HG02588 (cell line): ENCODE data around the gene PACSIN3.
"Not testable (repeated sequence)": the region's sequence is repeated elsewhere in the genome, so short reads cannot be mapped to it uniquely, and the experiment has no call there.

Experiments
- ATAC-seq: cut with Tn5 transposase; IDR thresholded peaks from one replicate; pipeline ENCODE4 v1.9.1; 2021; ENCODE audit warnings: mild to moderate bottlenecking, moderate library complexity; ENCODE audit not compliant: unreplicated experiment

Gene PACSIN3

GRCh38 chr11:47186076-47186699, at the start of gene PACSIN3:
TSS of gene PACSIN3 (minus strand) at chr11:47186434. CDS start at chr11:47182727, 3,707 bp downstream.
- peak; percentile 59 for ATAC-seq

- ATAC-seq: no peak
These were observed 48.9 kb upstream of the PACSIN3 start for GRCh38 chr11:47235163-47235562.

DNA sequence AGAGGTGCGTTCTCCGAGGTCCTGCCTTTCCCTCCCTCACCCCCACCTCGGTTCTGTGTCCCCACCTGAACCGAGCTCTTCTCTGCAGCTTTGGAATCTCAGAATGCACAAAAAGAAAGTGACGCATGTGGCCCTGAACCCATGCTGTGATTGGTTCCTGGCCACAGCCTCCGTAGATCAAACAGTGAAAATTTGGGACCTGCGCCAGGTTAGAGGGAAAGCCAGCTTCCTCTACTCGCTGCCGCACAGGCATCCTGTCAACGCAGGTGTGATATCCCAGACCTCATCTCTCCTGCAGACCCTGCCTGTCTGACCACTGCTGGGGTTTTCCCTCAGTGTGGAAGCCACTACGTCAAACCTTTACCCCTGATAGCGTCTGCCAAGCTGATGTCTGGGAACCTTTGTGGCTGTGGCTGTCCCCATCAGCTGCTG, 48.5 kb upstream of the PACSIN3 start:
- ATAC-seq: no peak

DNA sequence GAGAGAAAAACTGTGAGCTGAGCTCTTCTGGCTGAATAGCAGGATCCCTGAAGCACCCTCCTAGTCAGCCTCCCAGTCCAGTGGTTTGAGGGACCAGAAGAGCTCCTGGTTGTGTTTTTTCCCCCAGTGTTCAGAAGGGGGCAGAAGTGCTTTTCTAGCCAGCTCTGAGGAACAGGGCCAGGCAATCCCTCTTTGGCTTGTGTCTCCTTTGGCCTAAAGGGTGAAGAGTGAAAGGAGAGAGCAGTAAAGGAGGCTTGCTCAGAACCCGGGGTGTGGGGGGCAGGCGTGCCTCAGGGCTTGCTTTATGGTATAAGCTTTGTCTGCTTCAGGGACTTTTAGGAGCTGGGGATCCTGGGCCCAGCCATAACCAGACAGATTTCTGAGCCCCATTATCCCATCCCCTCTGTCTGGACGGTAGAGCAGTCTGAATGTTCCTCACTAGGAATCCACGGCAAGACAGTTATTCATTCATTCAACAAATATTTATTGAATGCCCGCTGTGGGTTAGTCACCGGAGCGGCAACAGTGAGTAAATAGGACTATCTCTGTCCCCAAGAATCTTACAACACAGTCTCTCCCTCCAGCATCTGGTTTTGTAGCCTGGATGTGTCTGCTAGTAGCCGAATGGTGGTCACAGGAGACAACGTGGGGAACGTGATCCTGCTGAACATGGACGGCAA, 47.9 kb upstream of the PACSIN3 start:
- ATAC-seq: no peak

DNA sequence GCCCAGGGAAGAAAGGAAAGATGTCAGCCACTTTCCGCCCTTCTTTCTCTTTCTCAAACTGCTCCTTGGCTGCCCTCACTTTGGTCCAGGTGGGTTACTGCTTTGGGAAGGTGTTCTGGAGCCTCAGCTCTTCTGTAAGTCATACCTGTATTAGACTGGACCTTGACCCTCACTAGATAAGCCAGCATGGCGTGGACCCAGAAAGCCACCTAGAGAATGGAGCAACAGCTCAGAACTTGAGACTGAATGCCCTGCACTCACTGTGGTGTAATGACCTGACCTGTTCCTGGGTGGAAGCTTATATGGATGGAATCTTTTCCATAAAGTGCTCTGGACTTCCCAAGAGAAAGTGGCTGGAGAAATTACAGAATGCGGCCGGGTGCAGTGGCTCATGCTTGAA, 46.8 kb upstream of the PACSIN3 start:
- no peak for ATAC-seq

GRCh38 chr11:47229161-47229560, 42.9 kb upstream of the PACSIN3 start:
- no peak for ATAC-seq

DNA sequence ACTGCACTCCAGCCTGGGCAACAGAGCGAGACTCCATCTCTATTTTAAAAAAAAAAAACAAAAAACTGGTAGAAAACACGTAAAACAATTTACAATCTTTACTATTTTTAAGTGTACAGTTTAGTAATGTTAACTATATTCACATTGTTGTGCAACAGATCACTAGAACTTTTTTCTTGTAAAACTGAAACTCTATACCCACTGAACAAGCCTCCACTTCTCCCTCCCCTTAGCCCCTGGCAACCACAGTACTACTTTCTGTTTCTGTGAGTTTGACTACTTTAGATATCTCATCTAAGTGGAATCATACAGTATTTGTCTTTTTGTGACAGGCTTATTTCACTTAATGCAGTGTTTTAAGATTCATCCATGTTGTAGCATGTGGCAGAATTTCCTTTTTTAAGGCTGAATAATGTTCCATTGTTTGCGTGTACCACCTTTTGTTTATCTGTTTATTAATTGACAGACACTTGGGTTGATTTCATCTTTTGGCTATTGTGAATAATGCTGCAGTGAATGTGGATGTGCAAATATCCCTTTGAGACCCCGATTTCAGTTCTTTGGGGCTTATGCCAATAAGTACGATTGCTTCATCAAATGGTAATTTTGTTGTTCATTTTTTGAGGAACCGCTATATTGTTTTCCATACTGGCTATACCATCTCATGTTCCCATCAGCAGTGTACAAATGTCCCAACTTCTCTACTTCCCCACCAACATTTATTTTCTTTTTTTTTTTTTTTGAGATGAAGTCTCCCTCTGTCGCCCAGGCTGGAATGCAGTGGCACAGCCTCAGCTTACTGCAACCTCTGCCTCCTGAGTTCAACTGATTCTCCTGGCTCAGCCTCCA, 39.5 kb upstream of the PACSIN3 start:
- ATAC-seq: peak; percentile 85

- ATAC-seq: no peak
These were observed 36.5 kb upstream of the PACSIN3 start for GRCh38 chr11:47222696-47223095.

GRCh38 chr11:47220401-47220821, 34.2 kb upstream of the PACSIN3 start:
- no peak for ATAC-seq

DNA sequence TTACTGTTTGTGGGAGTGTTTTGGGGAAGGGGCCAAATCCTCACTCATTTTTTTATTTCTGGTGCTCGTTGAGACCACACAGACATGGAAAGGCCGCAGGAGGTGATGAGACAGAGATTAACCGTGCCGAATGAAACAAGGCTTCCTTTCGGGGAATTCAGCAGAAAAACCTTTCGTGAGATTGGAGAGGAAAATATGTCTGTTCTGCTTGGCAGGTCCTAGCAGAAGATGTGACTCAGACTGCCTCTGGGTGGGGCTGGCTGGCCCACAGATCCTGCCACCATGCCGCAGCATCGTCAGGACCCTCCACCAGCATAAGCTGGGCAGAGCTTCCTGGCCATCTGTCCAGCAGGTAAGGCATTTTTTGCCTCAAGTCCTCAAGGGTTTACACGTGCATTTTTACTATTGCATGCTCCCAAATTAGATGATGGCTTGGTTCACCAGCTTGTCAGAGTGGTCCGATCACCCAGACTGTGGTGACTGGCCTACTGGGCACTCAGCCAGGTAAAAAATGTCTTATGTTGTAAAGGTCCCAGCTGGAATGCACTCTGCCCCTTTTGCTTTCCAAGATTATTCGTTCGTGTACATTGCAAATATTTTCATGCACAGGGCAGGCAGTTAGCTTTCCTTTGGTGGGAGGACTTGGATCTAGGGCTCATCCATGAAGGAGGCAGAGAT, 30.0 kb upstream of the PACSIN3 start:
- peak; percentile 32 for ATAC-seq

DNA sequence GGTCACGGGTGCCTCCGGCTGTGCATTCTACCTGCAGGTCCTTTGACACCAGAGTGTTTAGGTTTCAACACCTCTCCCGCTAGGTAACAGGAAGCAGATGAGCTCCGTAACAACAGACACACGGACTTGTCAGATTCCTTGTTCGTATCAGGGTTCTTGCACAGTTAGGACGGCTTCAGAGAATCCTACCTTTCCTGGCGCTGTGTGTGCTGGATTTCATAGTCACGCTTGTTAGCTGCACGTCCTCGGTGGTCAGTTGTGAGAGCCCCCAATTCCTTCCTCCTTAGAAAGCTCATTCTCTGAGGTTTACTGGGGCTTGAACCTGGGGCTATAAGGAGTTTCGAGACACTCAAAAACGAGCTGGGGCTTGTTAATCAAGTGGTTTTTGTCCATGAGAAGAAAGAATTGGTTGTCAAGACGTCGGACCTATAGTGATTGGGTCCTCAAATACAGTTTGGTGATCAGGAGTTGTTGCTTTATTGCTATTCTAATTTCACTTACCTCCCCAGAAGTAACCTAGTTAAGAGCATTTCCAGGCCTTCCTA, 29.2 kb upstream of the PACSIN3 start:
- no peak for ATAC-seq

DNA sequence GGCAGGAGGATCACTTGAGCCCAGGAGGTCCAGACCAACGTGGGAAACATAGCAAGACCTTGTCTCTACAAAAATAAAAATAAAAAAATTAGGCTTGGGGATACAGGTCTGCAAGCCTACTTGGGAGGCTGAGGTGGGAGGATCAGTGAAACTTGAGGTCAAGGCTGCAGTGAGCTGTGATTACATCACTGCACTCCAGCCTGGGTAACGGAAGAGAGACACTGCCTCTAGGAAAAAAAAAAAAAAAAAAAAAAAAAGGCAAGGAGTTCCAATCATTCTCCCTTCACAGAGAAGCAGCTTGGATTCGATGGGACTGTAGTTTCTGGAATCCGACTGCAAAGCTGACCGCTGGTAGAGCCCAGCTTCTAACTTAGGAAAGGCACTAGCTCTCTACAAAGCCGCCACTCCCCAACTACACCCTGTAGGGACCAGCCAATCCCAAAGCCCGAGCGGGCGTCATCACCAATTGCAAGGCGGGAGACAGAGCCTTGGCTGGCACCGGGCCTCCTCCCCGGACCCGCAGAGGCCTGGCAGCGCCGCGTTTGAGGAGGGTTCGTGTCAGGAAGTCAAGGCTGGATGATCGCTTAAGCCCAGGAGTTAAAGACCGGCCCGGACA, 27.8 kb upstream of the PACSIN3 start:
- ATAC-seq: peak; percentile 64

GRCh38 chr11:47212938-47213337, 26.7 kb upstream of the PACSIN3 start:
- no peak for ATAC-seq

DNA sequence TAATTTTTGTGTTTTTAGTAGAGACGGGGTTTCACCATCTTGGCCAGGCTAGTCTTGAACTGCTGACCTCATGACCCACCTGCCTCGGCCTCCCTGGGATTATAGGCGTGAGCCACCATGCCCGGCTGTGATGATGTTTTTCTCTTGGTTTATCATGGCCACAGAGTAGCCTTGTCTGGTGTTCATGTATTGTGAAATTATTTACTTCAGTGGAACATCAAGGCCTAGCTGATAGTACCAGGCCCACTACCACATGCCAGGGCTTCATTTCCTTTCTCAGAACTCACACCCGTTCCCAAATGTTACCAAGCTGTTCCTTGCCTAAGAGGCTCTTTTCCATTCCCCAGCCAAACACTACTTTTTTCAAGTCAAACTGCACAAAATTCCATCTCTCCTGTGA, 22.4 kb upstream of the PACSIN3 start:
- ATAC-seq: no peak

- ATAC-seq: not testable (repeated sequence)
These were observed 21.8 kb upstream of the PACSIN3 start for GRCh38 chr11:47208008-47208552.

GRCh38 chr11:47207459-47207858, 21.2 kb upstream of the PACSIN3 start:
- no peak for ATAC-seq

DNA sequence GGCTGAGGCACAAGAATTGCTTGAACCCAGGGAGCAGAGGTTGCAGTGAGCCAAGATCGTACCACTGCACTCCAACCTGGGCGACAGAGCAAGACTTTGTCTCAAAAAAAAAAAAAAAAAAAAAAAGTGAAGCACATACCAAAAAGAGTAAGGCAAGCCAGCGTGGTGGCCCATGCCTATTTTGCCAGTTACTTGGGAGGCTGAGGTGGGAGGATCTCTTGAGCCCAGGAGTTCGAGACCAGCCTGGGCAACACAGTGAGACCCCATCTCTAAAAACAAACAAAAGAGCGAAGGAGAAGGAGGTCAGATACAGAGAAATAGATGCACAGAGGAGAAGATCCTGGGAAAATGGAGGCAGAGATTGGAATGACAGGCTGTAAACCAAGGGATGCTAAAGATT, 20.3 kb upstream of the PACSIN3 start:
- not testable (repeated sequence) for ATAC-seq

- ATAC-seq: no peak
These were observed 18.4 kb upstream of the PACSIN3 start for GRCh38 chr11:47204637-47204989.

DNA sequence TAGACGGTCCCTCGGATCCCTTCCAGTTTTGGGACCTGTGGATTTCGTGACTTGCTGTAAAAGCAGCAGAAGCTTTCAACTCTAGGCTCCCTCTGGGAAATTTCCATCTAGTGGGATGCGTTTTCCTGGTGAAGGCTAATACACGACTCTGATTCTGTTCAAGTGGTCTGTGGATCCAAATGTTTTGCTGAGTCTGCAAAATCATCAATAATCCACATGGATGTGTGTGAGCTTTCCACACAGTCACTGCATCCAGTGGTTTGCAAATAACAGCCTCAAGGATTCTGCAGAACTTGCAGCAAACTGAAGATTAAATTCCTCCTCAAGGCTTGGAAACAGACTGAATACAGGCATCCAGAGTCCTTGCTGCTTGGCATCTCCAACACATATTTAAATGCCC, 16.3 kb upstream of the PACSIN3 start:
- no peak for ATAC-seq

DNA sequence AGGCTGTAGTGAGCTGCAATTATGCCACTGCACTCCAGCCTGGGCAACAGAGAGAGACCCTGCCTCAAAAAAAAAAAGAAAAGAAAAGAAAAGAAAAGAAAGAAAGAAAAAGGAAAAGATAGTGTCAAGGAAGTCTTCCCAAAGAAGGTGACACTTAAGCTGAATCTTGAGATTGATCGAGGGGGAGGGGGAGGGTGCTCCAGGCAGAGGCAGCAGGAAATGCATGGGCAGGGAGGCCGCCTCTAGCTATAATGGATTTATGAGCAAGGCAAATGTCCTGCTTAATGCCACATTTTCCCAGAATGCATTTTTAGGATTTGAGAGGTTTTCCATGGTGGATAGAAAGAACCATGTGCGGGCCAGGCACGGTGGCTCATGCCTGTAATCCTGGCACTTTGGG, 14.8 kb upstream of the PACSIN3 start:
- no peak for ATAC-seq
